HL-60/S4 (cell line): Measurements from ENCODE around the gene ANGEL1.

Experiments
- in situ Hi-C: fragments of 300-500 bp; cut with MboI; formaldehyde crosslinking; loops from 2 replicates; pipeline ENCODE4 v1.14.3; 2022; ENCODE audit warnings: low sequenced_read_pairs

ANGEL1 gene

GRCh38 chr14:76780360-76780759, 32.3 kb downstream of the ANGEL1 start:
- in situ Hi-C loops = loop anchor here (10.0 kb wide), 1 partner anchor 66 kb away; no protein-coding TSS in a partner anchor

GRCh38 chr14:76780058-76780345, 32.7 kb downstream of the ANGEL1 start:
- in situ Hi-C loops = loop anchor here (10.0 kb wide), 1 partner anchor 65 kb away; no protein-coding TSS in a partner anchor

GRCh38 chr14:76779221-76780057, 33.2 kb downstream of the ANGEL1 start:
- in situ Hi-C loops = loop anchor here (10.0 kb wide), 1 partner anchor 65 kb away; no protein-coding TSS in a partner anchor

- in situ Hi-C loops = no loop called here
Measured at GRCh38 chr14:76778546-76779215, 34.0 kb downstream of the ANGEL1 start.

- in situ Hi-C loops = no loop called here
Measured at GRCh38 chr14:76777721-76778120, 35.0 kb downstream of the ANGEL1 start.

GRCh38 chr14:76776428-76777251, 36.0 kb downstream of the ANGEL1 start:
- in situ Hi-C loops = no loop called here

- in situ Hi-C loops = no loop called here
Measured at GRCh38 chr14:76775695-76776427, 36.8 kb downstream of the ANGEL1 start.

- in situ Hi-C loops = no loop called here
Measured at GRCh38 chr14:76774821-76775694, 37.6 kb downstream of the ANGEL1 start.

GRCh38 chr14:76773956-76774820, 38.5 kb downstream of the ANGEL1 start:
- in situ Hi-C loops = no loop called here

GRCh38 chr14:76773188-76773885, 39.3 kb downstream of the ANGEL1 start:
- in situ Hi-C loops = no loop called here

- in situ Hi-C loops = no loop called here
Measured at GRCh38 chr14:76772300-76773187, 40.1 kb downstream of the ANGEL1 start.

GRCh38 chr14:76771437-76771980, 41.2 kb downstream of the ANGEL1 start:
- in situ Hi-C loops = no loop called here

- in situ Hi-C loops = no loop called here
Measured at GRCh38 chr14:76770521-76771436, 41.9 kb downstream of the ANGEL1 start.

GRCh38 chr14:76769636-76770292, 42.9 kb downstream of the ANGEL1 start:
- in situ Hi-C loops = no loop called here
